Activated naive CD8-positive, alpha-beta T cell treated with anti-CD3 and anti-CD28 coated beads for 36 hours (primary cell): Measurements from ENCODE around the gene CST3. TPM values are rescaled to one million over a fixed set of nuclear protein-coding genes. Genes with fewer than 3 reads are reported as not detected.
"Not testable (repeated sequence)": the region's sequence is repeated elsewhere in the genome, so short reads cannot be mapped to it uniquely, and the experiment has no call there.

Experiments
- DNase-seq: peaks from one replicate; pipeline ENCODE4 v3.0.0; 2021
- H3K27ac Mint-ChIP-seq: one replicate; pipeline ENCODE4 v1.8.0; 2022; ENCODE audit warnings: mild to moderate bottlenecking, moderate library complexity, mixed read lengths
- H3K27me3 Mint-ChIP-seq: one replicate; pipeline ENCODE4 v1.8.0; 2022; ENCODE audit warnings: mild to moderate bottlenecking, mixed read lengths
- H3K36me3 Mint-ChIP-seq: one replicate; pipeline ENCODE4 v1.8.0; 2021; ENCODE audit warnings: mild to moderate bottlenecking, mixed read lengths
- H3K4me1 Mint-ChIP-seq: one replicate; pipeline ENCODE4 v1.8.0; 2021; ENCODE audit warnings: mixed read lengths
- H3K4me3 Mint-ChIP-seq: one replicate; pipeline ENCODE4 v1.8.0; 2022; ENCODE audit warnings: mild to moderate bottlenecking, moderate library complexity, mixed read lengths
- H3K9me3 Mint-ChIP-seq: one replicate; pipeline ENCODE4 v1.8.0; 2022; ENCODE audit warnings: mixed read lengths
- total RNA-seq, 2 experiments: library from RNA; stranded (reverse); gene quantifications; one replicate each; pipeline ENCODE4 v1.2.3, GENCODE V29; 2021

Gene CST3, protein sequence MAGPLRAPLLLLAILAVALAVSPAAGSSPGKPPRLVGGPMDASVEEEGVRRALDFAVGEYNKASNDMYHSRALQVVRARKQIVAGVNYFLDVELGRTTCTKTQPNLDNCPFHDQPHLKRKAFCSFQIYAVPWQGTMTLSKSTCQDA
- total RNA-seq, result under 1 TPM; 0.54 to 0.62 TPM

DNA sequence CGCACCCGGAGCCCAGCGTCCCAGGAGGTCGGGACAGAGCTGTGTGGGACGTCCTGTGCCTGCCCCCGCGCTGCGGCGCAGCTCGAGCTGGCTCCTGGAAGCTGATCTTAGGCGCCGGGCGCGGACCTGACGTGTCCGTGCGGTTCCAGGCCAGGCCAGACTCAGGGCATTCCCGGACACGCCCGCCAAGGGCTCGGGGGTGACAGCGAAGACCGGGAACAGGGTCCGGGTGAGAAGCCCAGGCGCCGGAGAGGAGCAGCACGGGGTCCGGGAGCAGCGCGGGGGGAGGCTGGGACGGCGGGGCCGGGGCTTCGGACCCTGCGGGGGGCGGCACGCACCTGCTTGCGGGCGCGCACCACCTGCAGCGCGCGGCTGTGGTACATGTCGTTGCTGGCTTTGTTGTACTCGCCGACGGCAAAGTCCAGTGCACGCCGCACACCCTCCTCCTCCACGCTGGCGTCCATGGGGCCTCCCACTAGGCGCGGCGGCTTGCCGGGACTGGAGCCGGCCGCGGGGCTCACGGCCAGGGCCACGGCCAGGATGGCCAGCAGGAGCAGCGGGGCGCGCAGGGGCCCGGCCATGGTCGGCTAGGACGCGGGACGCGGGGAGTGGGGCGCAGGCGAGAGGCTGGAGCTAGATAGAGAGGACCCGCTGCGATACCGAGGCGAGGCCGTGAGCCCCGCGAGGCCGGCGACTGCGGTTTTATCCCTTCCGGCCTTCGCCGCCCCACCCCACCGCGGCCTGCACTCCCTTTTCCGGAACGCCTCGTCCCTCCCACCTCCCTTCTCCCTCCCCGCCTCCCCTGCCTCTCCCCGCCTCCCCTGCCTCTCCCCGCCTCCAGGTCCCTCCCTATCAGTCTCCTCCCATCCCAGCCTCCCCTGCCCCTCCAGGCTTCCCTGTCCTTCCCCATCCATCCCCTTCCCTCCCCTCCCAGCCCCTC, at the start of gene CST3:
Gene CST3, minus strand, starts transcription at position 674 of the 940 bp plus-strand sequence. Its CDS starts 93 bp downstream, at position 581.
- Mint-ChIP-seq H3K4me3 (peak within 1 kb of the TSS; percentile 20), H3K4me1 (peaks cover 3% of the 10 kb centered on the region), H3K27me3 (peaks cover 29% of the 10 kb centered on the region), H3K27ac (no peak within 1 kb of the TSS), H3K9me3 (no peaks in the 10 kb centered on the region), H3K36me3 (no peaks in the 10 kb centered on the region)
- DNase-seq, result peak; percentile 3

DNA sequence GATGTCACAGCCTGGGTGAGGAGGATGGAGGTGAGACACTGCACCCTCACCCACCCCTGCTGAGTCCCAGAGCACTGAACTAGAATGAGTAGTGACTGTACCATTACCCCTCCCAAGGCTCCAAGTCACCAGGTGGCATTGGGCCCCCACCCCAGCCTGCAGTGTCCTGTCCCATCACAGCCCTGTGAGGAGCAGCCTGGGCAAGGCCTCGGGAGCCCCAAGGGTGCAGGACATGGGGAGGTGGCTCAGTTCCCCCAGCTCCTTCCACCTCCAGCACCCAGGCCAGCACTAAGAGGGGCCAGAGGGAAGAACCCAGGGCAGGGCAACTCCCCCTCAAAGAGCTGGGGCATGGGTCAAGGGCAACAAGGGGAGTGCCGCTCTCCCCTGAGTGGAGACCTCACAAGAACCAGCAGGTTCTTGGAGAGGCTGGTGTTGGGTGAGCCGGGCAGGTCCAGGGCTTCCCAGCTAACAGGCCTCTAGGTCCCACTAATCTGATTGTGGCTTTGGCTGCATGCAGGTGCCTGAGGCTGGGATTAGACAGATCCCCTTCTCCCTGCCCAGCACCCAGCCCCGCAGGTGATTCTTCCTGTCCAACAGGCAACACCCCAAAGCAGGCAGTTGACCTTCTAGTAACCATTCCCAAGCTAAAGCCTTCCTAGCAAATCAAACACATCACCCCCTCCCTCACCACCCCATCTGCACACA, 48.4 kb upstream of the CST3 start:
- no peaks in the 10 kb centered on the region for H3K36me3 Mint-ChIP-seq
- no peaks in the 10 kb centered on the region for H3K9me3 Mint-ChIP-seq
- no peak for DNase-seq
- H3K27ac Mint-ChIP-seq, result no peak overlapping the region
- no peaks in the 10 kb centered on the region for H3K4me1 Mint-ChIP-seq
- no peak overlapping the region for H3K4me3 Mint-ChIP-seq
- peaks cover 9% of the 10 kb centered on the region for H3K27me3 Mint-ChIP-seq

DNA sequence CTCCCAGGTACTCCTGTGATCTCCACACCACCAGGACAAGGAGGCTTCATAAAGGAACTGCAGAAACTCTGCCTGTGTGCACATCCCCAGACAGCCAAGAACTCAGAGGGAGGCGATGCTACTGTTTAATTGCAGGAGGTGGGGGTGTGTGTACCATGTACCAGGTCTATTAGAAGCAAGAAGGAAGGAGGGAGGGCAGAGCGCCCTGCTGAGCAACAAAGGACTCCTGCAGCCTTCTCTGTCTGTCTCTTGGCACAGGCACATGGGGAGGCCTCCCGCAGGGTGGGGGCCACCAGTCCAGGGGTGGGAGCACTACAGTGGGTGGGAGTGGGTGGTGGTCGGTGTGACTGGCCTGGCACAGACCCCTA, 47.8 kb upstream of the CST3 start:
- H3K36me3 Mint-ChIP-seq, DNase-seq, H3K27ac Mint-ChIP-seq, H3K4me1 Mint-ChIP-seq, H3K4me3 Mint-ChIP-seq, H3K9me3 Mint-ChIP-seq: not testable (repeated sequence)
- H3K27me3 Mint-ChIP-seq, result peaks cover 10% of the 10 kb centered on the region

DNA sequence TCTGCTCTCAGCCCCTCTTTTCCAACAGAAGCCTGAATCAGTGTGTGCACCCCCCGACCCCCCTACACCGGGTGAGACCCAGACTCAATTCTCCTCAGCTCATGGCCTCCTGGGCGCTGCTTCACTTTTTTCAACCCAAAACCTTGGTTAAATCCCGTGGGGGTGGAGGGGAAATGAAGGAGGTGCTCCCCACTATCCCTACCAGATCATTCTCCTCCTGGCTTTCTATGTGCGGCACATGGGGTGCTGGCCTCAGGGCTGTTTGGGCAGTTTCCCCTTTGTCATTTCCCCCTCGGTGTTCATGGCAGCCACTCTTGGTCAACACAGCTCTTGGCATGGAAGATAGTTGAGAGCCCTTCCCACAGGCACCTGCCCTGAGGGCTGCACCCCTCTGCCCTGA, 46.5 kb upstream of the CST3 start:
- Mint-ChIP-seq H3K4me1 (no peaks in the 10 kb centered on the region), H3K4me3 (no peak overlapping the region), H3K27me3 (peaks cover 15% of the 10 kb centered on the region), H3K9me3 (no peaks in the 10 kb centered on the region), H3K36me3 (no peaks in the 10 kb centered on the region), H3K27ac (no peak overlapping the region)
- DNase-seq, result no peak

DNA sequence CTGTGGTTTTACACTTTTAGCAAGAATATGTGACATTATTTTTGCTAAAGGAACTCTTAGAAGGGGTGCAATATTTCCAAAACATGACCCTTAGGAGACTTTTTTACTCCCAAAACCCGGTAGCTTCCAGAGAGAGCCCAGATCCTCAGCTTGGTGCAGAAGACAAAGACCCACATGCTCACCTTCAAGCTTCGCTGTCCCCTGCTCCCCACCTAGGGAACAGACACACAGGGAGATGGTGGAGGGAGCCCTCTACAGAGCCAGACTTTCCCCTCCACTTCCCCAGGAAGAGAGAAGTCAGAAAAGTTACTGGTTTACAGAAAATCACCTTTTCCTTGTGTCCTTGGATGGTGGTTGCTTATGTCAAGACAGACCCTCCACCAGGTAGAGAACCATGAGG, 46.1 kb upstream of the CST3 start:
- Mint-ChIP-seq H3K4me1 (no peaks in the 10 kb centered on the region), H3K27ac (no peak overlapping the region), H3K27me3 (peaks cover 18% of the 10 kb centered on the region), H3K36me3 (no peaks in the 10 kb centered on the region), H3K4me3 (no peak overlapping the region), H3K9me3 (no peaks in the 10 kb centered on the region)
- DNase-seq, result no peak

DNA sequence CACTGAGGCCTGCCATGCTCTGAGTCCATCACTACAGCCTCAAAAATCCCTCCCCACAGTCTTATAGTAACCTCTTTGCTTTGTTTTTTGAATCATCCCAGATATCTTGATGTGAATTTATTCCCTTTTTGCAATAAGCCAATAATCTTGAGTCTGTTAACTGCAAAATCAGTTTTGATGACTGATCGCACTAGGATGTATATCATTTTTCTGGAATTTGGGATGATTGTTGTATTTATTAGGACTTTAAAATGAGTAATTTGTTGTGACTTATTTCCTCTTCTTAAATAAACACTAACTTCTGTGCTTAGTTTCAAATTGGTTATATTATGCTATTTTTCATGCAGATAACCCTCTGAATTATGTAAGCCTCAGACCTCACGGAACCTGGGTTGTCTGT, 45.5 kb upstream of the CST3 start:
- no peaks in the 10 kb centered on the region for H3K9me3 Mint-ChIP-seq
- H3K36me3 Mint-ChIP-seq, result no peaks in the 10 kb centered on the region
- DNase-seq, result no peak
- H3K4me3 Mint-ChIP-seq, result no peak overlapping the region
- H3K27ac Mint-ChIP-seq, result no peak overlapping the region
- peaks cover 20% of the 10 kb centered on the region for H3K27me3 Mint-ChIP-seq
- H3K4me1 Mint-ChIP-seq, result no peaks in the 10 kb centered on the region

DNA sequence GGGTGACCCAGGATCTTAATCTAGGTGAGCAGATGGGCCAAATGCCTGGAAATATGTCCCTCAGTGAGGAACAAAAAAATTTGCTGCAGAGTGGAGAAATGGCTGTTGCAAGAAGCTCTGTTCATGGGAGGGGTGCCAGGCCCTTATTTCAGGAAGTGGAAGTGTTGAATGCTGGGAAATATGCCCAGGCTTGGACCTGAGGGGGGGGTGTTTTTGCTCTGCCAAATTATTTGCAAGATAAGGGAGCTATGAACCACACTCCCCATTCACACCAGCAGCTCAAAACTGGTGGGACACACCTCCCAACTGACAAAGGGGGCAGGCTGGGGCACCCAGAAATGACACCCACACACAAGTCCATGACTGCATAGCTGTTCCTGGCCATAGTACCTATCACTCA, 42.4 kb upstream of the CST3 start:
- H3K27me3 Mint-ChIP-seq, result peaks cover 29% of the 10 kb centered on the region
- H3K36me3 Mint-ChIP-seq, result no peaks in the 10 kb centered on the region
- H3K4me3 Mint-ChIP-seq, result no peak overlapping the region
- no peak overlapping the region for H3K27ac Mint-ChIP-seq
- no peak for DNase-seq
- H3K4me1 Mint-ChIP-seq, result no peaks in the 10 kb centered on the region
- no peaks in the 10 kb centered on the region for H3K9me3 Mint-ChIP-seq

DNA sequence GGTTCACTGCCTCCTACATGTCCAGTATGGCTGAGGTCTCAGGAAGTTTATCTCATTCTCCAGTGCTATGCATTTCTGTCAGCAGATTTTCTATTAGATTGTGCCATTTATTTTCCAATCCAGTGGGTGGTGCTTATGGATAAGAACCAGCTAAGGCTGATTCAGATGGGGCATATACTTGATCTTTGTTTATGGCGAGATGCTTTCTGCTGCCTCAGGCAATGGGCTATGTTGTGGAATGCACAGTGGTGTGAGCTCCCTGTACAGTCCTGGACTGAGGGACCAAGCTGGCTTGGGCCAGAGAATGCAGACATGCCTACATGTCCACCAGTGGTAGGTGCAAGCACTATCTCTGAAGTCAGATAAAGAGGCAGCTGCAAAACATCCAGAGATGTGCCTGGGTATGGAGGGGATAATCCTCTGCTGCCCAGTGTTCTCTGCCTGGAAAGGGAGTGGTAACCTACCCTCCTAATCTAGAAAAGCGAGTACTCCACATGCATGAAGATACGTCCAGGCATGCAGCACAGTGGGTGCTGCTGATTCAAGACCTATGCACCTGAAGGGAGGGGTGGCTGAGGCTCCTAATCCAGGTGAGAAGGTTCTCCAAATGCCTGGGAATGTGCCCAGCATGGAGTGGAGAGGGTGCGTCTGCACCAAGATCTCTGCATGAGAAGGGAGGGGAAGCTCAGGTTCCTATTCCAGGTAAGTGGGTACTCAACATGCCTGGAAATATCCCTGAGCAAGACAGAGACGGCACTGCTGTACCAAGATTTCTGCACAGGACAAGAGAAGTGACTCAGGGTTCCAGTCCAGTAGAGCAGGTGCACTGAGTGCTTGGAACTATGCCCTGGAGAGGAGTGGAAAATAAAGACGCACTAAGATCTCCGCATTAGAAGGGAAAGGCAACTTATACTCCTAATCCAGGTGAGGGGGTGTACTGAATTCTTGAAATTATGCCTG, 41.7 kb upstream of the CST3 start:
- no peaks in the 10 kb centered on the region for H3K36me3 Mint-ChIP-seq
- DNase-seq, result no peak
- H3K4me1 Mint-ChIP-seq, result no peaks in the 10 kb centered on the region
- H3K27me3 Mint-ChIP-seq, result peaks cover 27% of the 10 kb centered on the region
- H3K27ac Mint-ChIP-seq, result no peak overlapping the region
- no peaks in the 10 kb centered on the region for H3K9me3 Mint-ChIP-seq
- no peak overlapping the region for H3K4me3 Mint-ChIP-seq

DNA sequence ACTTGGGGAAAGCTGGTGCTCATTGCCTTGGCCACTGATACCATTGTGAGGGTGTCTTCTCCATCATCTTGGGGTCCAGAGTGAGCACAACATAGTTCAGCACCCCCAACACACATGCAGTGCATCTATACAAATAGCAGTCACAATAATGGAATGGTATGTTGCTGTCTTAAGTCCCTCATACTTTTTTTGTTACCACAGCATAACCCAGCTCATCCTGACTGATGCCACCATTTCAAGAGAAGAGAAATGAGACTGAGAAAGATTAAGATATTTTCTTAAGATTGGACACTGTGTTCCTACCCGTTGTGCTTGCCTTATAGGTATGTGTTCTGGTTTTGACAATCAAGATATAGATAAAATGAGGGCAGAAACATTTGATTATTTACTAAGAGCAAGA, 35.5 kb upstream of the CST3 start:
- no peak for DNase-seq
- H3K27me3 Mint-ChIP-seq, result peaks cover 12% of the 10 kb centered on the region
- no peaks in the 10 kb centered on the region for H3K36me3 Mint-ChIP-seq
- H3K4me3 Mint-ChIP-seq, result no peak overlapping the region
- H3K27ac Mint-ChIP-seq, result no peak overlapping the region
- H3K4me1 Mint-ChIP-seq, result no peaks in the 10 kb centered on the region
- H3K9me3 Mint-ChIP-seq, result peaks cover 2% of the 10 kb centered on the region

DNA sequence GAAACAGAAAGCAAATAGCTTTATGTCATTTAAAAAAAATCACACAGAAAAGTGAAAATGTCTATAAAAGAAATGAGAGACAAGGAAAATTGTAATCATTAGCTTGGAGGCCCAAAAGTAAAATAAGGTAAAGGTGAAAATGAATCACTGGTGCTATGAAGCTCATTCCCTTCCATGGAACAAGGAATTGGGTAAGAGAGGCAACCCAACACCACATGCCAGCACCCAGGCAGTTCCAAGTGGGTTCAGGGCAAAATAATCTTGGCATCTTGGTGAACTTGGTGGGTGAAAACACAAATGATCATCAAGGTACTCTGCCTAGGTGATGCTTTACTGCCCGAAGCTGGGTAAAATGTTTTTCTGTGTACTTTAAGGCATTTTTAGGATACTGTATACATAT, 34.4 kb upstream of the CST3 start:
- peaks cover 8% of the 10 kb centered on the region for H3K27me3 Mint-ChIP-seq

DNA sequence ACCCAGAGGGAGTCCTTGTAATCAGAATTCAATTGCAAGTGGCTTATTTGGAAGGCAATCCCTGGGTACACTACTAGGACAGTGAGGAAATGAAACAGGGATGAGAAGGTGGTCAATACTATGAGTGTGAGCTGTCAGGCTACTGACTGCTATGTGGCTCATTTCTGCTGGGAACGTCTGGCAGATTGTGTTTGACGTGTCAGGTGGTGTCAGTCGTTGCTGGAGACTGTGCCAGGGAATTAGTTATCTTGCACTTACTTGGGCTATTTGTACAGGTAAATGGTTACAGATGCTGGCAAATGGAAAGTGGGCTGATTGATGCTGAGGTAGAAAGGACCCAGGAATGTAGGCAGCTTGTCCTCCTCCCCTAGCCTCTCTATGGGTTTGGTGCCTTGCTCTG, 33.7 kb upstream of the CST3 start:
- Mint-ChIP-seq H3K27me3 (peaks cover 2% of the 10 kb centered on the region), H3K4me1 (no peaks in the 10 kb centered on the region), H3K9me3 (peaks cover 2% of the 10 kb centered on the region), H3K36me3 (no peaks in the 10 kb centered on the region), H3K27ac (no peak overlapping the region), H3K4me3 (no peak overlapping the region)
- DNase-seq, result no peak

More for the DNA sequence above, 34.4 kb upstream of the CST3 start:
- Mint-ChIP-seq H3K36me3 (no peaks in the 10 kb centered on the region), H3K4me3 (no peak overlapping the region), H3K27ac (no peak overlapping the region), H3K4me1 (no peaks in the 10 kb centered on the region), H3K9me3 (peaks cover 2% of the 10 kb centered on the region)
- no peak for DNase-seq

DNA sequence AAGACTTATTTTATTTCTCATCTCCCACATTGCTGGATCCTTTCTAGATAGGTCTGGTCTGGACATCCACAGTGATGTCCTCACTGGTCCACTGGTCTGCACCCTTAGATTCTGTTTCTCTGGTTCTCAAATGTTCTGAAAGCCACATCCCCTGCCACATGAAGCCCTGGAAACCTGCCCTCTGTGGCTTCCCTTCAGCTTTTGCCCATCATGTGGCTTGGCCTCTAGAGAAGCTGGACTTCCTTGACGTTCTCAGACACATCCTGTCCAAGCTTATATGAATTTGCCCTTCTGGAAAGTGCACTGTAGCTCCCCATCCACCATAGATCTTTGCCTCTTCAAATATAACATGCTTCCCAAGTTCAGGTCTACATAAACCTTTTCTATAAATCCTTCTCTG, 32.6 kb upstream of the CST3 start:
- no peaks in the 10 kb centered on the region for H3K4me1 Mint-ChIP-seq
- no peak for DNase-seq
- H3K36me3 Mint-ChIP-seq, result no peaks in the 10 kb centered on the region
- H3K9me3 Mint-ChIP-seq, result peaks cover 2% of the 10 kb centered on the region
- H3K4me3 Mint-ChIP-seq, result no peak overlapping the region
- H3K27me3 Mint-ChIP-seq, result no peaks in the 10 kb centered on the region
- H3K27ac Mint-ChIP-seq, result no peak overlapping the region

DNA sequence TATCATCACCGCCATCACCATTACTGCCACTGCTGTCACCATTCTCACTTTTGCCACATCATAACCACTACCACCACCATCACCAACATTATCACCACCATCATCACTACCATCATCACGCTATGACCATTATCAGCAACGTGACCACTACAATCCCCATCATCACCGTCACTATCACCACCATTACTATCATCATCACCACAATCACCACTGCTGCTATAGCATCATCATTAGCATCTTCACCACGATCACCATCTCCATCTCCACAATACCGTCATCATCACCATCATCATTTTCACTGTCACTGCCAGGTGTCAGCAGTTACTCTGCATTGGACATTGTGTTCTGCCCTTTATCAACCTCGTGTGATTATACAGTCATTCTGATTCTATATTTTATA, 32.1 kb upstream of the CST3 start:
- no peaks in the 10 kb centered on the region for H3K4me1 Mint-ChIP-seq
- H3K36me3 Mint-ChIP-seq, result no peaks in the 10 kb centered on the region
- H3K27me3 Mint-ChIP-seq, result no peaks in the 10 kb centered on the region
- H3K27ac Mint-ChIP-seq, result no peak overlapping the region
- no peak for DNase-seq
- H3K4me3 Mint-ChIP-seq, result no peak overlapping the region
- H3K9me3 Mint-ChIP-seq, result peaks cover 2% of the 10 kb centered on the region

DNA sequence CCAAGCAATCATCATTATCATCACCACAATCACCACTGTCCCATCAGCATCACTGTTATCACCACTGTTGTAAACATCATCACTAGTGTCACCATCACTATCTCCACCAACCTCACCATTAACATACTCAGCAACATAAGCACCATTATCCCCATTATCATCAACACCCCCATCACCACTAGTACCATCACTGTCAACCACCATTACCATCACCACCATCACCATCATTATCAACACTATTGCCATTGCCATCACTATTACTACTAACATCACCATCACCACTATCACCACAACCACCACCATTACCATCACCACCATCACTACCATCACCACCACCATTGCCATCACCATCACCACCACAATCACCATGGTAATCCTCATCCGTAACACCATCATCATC, 31.6 kb upstream of the CST3 start:
- Mint-ChIP-seq H3K27ac (no peak overlapping the region), H3K4me3 (no peak overlapping the region), H3K9me3 (peaks cover 2% of the 10 kb centered on the region), H3K4me1 (no peaks in the 10 kb centered on the region), H3K27me3 (no peaks in the 10 kb centered on the region), H3K36me3 (no peaks in the 10 kb centered on the region)
- DNase-seq, result no peak
